ENCODE data around the gene ATP13A2. TPM values are rescaled to one million over a fixed set of nuclear protein-coding genes. Genes with fewer than 3 reads are reported as not detected.
A peak's percentile ranks its signal among the peaks of the same experiment; 100 is the strongest.

The ATP13A2 gene
- total RNA-seq, 1 donor from 2014 or later = 31.9 TPM

DNA sequence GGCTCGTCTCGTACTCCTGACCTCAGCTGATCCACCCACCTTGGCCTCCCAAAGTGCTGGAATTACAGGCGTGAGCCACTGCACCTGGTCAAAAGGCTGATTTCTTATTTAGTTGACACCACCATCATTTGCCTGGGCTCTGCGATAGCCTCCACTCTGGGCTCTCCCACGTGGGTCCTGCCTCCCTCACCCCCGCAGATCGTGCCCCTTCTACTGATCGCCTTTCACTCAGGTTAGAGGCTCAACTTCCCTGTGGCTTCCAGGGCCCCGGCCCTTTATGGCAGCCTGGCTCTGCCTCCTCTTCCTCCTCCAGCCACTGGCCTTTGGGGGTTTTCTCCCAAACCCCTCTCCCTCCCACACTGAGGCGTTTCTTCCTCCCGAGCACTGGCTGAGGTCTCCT is 28.8 kb downstream of the ATP13A2 start:
- ATAC-seq (ENCODE audit: low read depth) (no peak), DNase-seq (no peak)
- peaks cover 8% of the 10 kb centered on the region for H3K4me1 Mint-ChIP-seq
- no peak overlapping the region for H3K4me3 Mint-ChIP-seq
- TF ChIP-seq, protein P1, sequence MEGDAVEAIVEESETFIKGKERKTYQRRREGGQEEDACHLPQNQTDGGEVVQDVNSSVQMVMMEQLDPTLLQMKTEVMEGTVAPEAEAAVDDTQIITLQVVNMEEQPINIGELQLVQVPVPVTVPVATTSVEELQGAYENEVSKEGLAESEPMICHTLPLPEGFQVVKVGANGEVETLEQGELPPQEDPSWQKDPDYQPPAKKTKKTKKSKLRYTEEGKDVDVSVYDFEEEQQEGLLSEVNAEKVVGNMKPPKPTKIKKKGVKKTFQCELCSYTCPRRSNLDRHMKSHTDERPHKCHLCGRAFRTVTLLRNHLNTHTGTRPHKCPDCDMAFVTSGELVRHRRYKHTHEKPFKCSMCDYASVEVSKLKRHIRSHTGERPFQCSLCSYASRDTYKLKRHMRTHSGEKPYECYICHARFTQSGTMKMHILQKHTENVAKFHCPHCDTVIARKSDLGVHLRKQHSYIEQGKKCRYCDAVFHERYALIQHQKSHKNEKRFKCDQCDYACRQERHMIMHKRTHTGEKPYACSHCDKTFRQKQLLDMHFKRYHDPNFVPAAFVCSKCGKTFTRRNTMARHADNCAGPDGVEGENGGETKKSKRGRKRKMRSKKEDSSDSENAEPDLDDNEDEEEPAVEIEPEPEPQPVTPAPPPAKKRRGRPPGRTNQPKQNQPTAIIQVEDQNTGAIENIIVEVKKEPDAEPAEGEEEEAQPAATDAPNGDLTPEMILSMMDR (IDR thresholded peaks at IDR 0.05) = no peak
- peaks cover 16% of the 10 kb centered on the region for H3K36me3 Mint-ChIP-seq (ENCODE audit: low read depth)
- peaks cover 21% of the 10 kb centered on the region for H3K27me3 Mint-ChIP-seq
- H3K27ac Mint-ChIP-seq = no peak overlapping the region
- no peaks in the 10 kb centered on the region for H3K9me3 Mint-ChIP-seq
- ChIA-PET CTCF (no interaction called here), POLR2A (no interaction called here)
- intact Hi-C loops (cut with micrococcal nuclease) = no loop called here

- CTCF ChIA-PET = no interaction called here
- Mint-ChIP-seq H3K27ac (no peak overlapping the region), H3K4me1 (peaks cover 8% of the 10 kb centered on the region), H3K27me3 (peaks cover 21% of the 10 kb centered on the region), H3K4me3 (peak overlapping the region; percentile 70), H3K36me3 (ENCODE audit: low read depth) (peaks cover 8% of the 10 kb centered on the region), H3K9me3 (no peaks in the 10 kb centered on the region)
- ATAC-seq (ENCODE audit: low read depth) = no peak
- no peak for DNase-seq
- TF ChIP-seq, protein P1 (IDR thresholded peaks at IDR 0.05) = no peak
- POLR2A ChIA-PET = no interaction called here
- intact Hi-C loops (cut with micrococcal nuclease) = no loop called here
Observed at GRCh38 chr1:16981269-16981849, 30.4 kb downstream of the ATP13A2 start.

GRCh38 chr1:16980473-16981268 is 31.1 kb downstream of the ATP13A2 start, which contains the start of gene MFAP2:
TSS of gene MFAP2 (minus strand) at chr1:16980620. CDS start at chr1:16978273, 2,347 bp downstream.
- ChIA-PET CTCF (no interaction called here), POLR2A (no interaction called here)
- Mint-ChIP-seq H3K9me3 (no peaks in the 10 kb centered on the region), H3K27me3 (peaks cover 21% of the 10 kb centered on the region), H3K36me3 (ENCODE audit: low read depth) (peaks cover 5% of the 10 kb centered on the region), H3K27ac (no peak within 1 kb of the TSS), H3K4me3 (peak within 1 kb of the TSS; percentile 70), H3K4me1 (peaks cover 8% of the 10 kb centered on the region)
- intact Hi-C loops (cut with micrococcal nuclease) = no loop called here
- DNase-seq = no peak
- ATAC-seq (ENCODE audit: low read depth) = peak; percentile 10
- TF ChIP-seq, protein P1 (IDR thresholded peaks at IDR 0.05) = no peak

DNA sequence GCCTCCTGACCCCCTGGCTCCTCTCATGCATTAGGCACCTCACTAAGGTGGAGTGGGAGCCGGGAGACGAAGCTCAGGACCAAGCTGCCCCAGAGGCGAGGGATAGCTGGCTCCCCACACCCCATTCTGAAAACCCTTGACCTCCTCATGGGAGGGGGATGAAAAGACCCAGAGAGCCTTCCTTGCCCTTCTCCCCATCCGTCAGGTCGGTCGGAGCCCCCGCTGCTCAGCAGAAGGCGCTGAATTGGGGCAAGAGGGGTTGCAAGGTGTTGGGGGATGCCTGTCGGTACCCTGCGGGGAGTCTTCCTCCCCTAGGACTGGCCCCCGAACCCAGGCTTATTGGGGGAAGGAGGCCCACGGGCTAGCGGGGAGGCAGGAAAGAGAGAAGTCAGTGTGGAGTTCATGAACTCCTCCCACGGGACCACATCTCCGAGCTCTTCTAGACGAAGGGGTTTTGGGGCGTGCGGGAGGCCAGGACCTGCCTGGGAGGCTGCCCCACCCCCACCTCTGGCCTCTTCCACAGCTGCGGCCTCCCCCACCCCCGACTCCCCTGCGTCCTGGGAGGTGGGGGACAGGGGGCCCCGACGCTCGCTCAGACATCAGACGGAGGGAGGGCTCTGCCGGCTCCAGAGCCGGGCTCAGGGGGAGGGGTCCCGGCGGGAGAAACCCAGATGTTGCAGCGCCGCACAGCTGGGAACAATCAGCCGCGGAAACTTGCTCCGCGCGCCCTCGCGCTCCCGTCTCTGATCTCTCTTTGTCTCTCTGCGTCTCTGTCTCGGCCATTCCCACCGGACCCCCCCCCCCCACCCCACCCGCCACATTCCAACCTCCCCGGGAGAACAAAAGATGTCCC is 32.0 kb downstream of the ATP13A2 start:
- H3K4me1 Mint-ChIP-seq = peaks cover 8% of the 10 kb centered on the region
- no peak overlapping the region for H3K27ac Mint-ChIP-seq
- POLR2A ChIA-PET = no interaction called here
- H3K27me3 Mint-ChIP-seq = peaks cover 21% of the 10 kb centered on the region
- no peak for ATAC-seq (ENCODE audit: low read depth)
- H3K4me3 Mint-ChIP-seq = no peak overlapping the region
- peaks cover 2% of the 10 kb centered on the region for H3K36me3 Mint-ChIP-seq (ENCODE audit: low read depth)
- DNase-seq = no peak
- intact Hi-C loops (cut with micrococcal nuclease) = no loop called here
- H3K9me3 Mint-ChIP-seq = no peaks in the 10 kb centered on the region
- TF ChIP-seq, protein P1 (IDR thresholded peaks at IDR 0.05) = no peak
- CTCF ChIA-PET = interaction anchor here (1.1 kb wide), 1 partner anchor 54 kb away, joined by 3 read pairs; no protein-coding TSS in a partner anchor

Data from activated B cell treated with CpG ODN at 0.5 μM for 24 hours (primary cell).